HepG2 (cell line): ENCODE data around the gene DUSP16. TPM values are rescaled to one million over a fixed set of nuclear protein-coding genes. Genes with fewer than 3 reads are reported as not detected.
A peak's percentile ranks its signal among the peaks of the same experiment; 100 is the strongest.

Experiments used
- GLMP ChIP-seq: sonication (generic); formaldehyde crosslinking; IDR thresholded peaks from 2 replicates; pipeline ENCODE4 v1.9.0; 2021; ENCODE audit warnings: missing genetic modification reagents, mild to moderate bottlenecking, borderline replicate concordance
- HNF1B ChIP-seq: sonication (generic); formaldehyde crosslinking; IDR thresholded peaks from 2 replicates; pipeline ENCODE4 v1.5.1; 2020; ENCODE audit warnings: mild to moderate bottlenecking, moderate library complexity, missing genetic modification reagents
- HOXA3 ChIP-seq: sonication (generic); formaldehyde crosslinking; IDR thresholded peaks from 2 replicates; pipeline ENCODE4 v1.5.0; 2020; ENCODE audit warnings: missing genetic modification reagents
- MED8 ChIP-seq: sonication (generic); formaldehyde crosslinking; IDR thresholded peaks from 2 replicates; pipeline ENCODE4 v1.8.1; 2023; ENCODE audit warnings: mild to moderate bottlenecking, missing genetic modification reagents; ENCODE audit not compliant: insufficient replicate concordance
- MLXIP ChIP-seq: sonication (generic); formaldehyde crosslinking; IDR thresholded peaks from 2 replicates; pipeline ENCODE4 v1.9.0; 2021; ENCODE audit warnings: missing genetic modification reagents, borderline replicate concordance
- RARA ChIP-seq: IDR thresholded peaks from 2 replicates; pipeline ENCODE4 v1.6.1; 2016; ENCODE audit warnings: missing genetic modification reagents, missing compliant biosample characterization
- REPIN1 ChIP-seq: sonication (generic); formaldehyde crosslinking; IDR thresholded peaks from 2 replicates; pipeline ENCODE4 v1.8.0; 2022; ENCODE audit warnings: missing genetic modification reagents, low read depth, mild to moderate bottlenecking, borderline replicate concordance
- SMARCC2 ChIP-seq: fragments of 450-650 bp; IDR thresholded peaks from 2 replicates; pipeline ENCODE4 v1.6.1; 2017; ENCODE audit warnings: antibody characterized with exemption, mild to moderate bottlenecking
- TAF1 ChIP-seq: sonication (generic); formaldehyde crosslinking; IDR thresholded peaks from 2 replicates; pipeline ENCODE4 v1.4.0; 2020; ENCODE audit warnings: missing genetic modification reagents
- TGIF2 ChIP-seq: IDR thresholded peaks from 2 replicates; pipeline ENCODE4 v1.6.1; 2016; ENCODE audit warnings: control low read depth, missing compliant biosample characterization
- ZBTB37 ChIP-seq: sonication (generic); formaldehyde crosslinking; IDR thresholded peaks from 2 replicates; pipeline ENCODE4 v1.4.0; 2020; ENCODE audit warnings: mild to moderate bottlenecking, missing genetic modification reagents
- ZBTB8A ChIP-seq: sonication (generic); formaldehyde crosslinking; IDR thresholded peaks from 2 replicates; pipeline ENCODE4 v1.4.0; 2020; ENCODE audit warnings: mild to moderate bottlenecking, low read depth, missing genetic modification reagents, borderline replicate concordance
- ZFP41 ChIP-seq: sonication (generic); formaldehyde crosslinking; IDR thresholded peaks from 2 replicates; pipeline ENCODE4 v1.4.0; 2020; ENCODE audit warnings: mild to moderate bottlenecking, missing genetic modification reagents, borderline replicate concordance
- ZNF138 ChIP-seq: sonication (generic); formaldehyde crosslinking; IDR thresholded peaks from 2 replicates; pipeline ENCODE4 v1.5.0; 2020; ENCODE audit warnings: mild to moderate bottlenecking, low read depth, missing genetic modification reagents
- ZNF232 ChIP-seq: sonication (generic); formaldehyde crosslinking; IDR thresholded peaks from 2 replicates; pipeline ENCODE4 v1.4.0; 2020; ENCODE audit warnings: missing genetic modification reagents, borderline replicate concordance
- ZNF660 ChIP-seq: sonication (generic); formaldehyde crosslinking; IDR thresholded peaks from 2 replicates; pipeline ENCODE4 v1.5.1; 2020; ENCODE audit warnings: mild to moderate bottlenecking, low read depth, missing genetic modification reagents, borderline replicate concordance
- ZNF782 ChIP-seq: sonication (generic); formaldehyde crosslinking; IDR thresholded peaks from 2 replicates; pipeline ENCODE4 v1.4.0; 2020; ENCODE audit warnings: missing genetic modification reagents, mild to moderate bottlenecking, borderline replicate concordance
- ZSCAN20 ChIP-seq: sonication (generic); formaldehyde crosslinking; IDR thresholded peaks from 2 replicates; pipeline ENCODE4 v1.4.0; 2020; ENCODE audit warnings: missing genetic modification reagents, mild to moderate bottlenecking, borderline replicate concordance
- ZZZ3 ChIP-seq: sonication (generic); formaldehyde crosslinking; IDR thresholded peaks from 2 replicates; pipeline ENCODE4 v1.4.0; 2020; ENCODE audit warnings: missing genetic modification reagents, mild to moderate bottlenecking, borderline replicate concordance
- polyA plus RNA-seq, 8 experiments: library from polyadenylated mRNA; depleted of rRNA in 3 of 8; stranded (reverse) in 7 of 8; unstranded in 1 of 8; fragments of >200 nt; fragmentation: Illumina TruSeq in 4 of 8; extraction: Trizol in 4 of 8; gene quantifications; 2 replicates each; pipeline versions ENCODE4 v1.2.1 to v1.2.3, GENCODE V29; 2011 to 2016; ENCODE audit warnings: low read depth in 4 of 8, missing spikeins in 1 of 8, mixed read lengths in 1 of 8; ENCODE audit not compliant: insufficient read depth in 1 of 8
- total RNA-seq, 5 experiments: library from RNA; depleted of rRNA; stranded (reverse); fragments of >200 nt; fragmentation: Illumina TruSeq; extraction: Trizol; gene quantifications; 2 replicates each; pipeline ENCODE4 v1.2.3, GENCODE V29; 2016; ENCODE audit warnings: low read depth in 1 of 5

The DUSP16 gene
- total and polyA plus RNA-seq, 2 of the 13 experiments (the other 11 are each of a cell fraction or from before 2014, with no cell fraction given), result 45.7 to 46.6 TPM

- TF ChIP-seq ZBTB8A (CRISPR knock-in tag) (no peak), TGIF2 (peak; percentile 62), ZZZ3 (CRISPR knock-in tag) (peak; percentile 91; the same call in 1 of the 2 replicates), ZNF138 (0 out of 2 replicates have a peak, but pooled peaks have one; percentile 23), ZNF660 (CRISPR knock-in tag) (no peak), ZSCAN20 (CRISPR knock-in tag) (no peak), ZBTB37 (no peak), MED8 (CRISPR knock-in tag) (no peak), ZNF782 (CRISPR knock-in tag) (peak; percentile 88; the same call in 1 of the 2 replicates), MLXIP (no peak), REPIN1 (CRISPR knock-in tag) (peak; percentile 86; the same call in 1 of the 2 replicates), ZFP41 (CRISPR knock-in tag) (0 out of 2 replicates have a peak, but pooled peaks have one; percentile 24), ZNF232 (peak; percentile 19; the same call in 1 of the 2 replicates), TAF1 (CRISPR knock-in tag) (peak; percentile 65), RARA (CRISPR knock-in tag) (peak; percentile 27; the same call in 1 of the 2 replicates), GLMP (CRISPR knock-in tag) (no peak), SMARCC2 (no peak), HNF1B (CRISPR knock-in tag) (peak; percentile 96), HOXA3 (CRISPR knock-in tag) (peak; percentile 94)
Observed at GRCh38 chr12:12611512-12612306, 49.0 kb upstream of the DUSP16 start, which contains the start of gene CREBL2 (continued).
